Liver (tissue), 9 donors: ENCODE results near the gene CDC45. TPM values are rescaled to one million over a fixed set of nuclear protein-coding genes. Genes with fewer than 3 reads are reported as not detected.

Experiments
- DNase-seq: peaks from one replicate; pipeline ENCODE4 v3.0.0-alpha.2; 2017; ENCODE audit warnings: low spot score
- H3K27ac ChIP-seq, 2 donors: one replicate each; pipeline ENCODE4 v1.7.0; 2013; ENCODE audit warnings: inconsistent platforms in 2 of 2, low read length in 2 of 2, control low read depth in 1 of 2, low read depth in 1 of 2, mild to moderate bottlenecking in 1 of 2
- H3K27me3 ChIP-seq, 4 donors: one replicate each; pipeline versions ENCODE4 v1.6.1 to v1.7.0; 2013; ENCODE audit warnings: low read length in 3 of 4, inconsistent platforms in 1 of 4, mild to moderate bottlenecking in 1 of 4, moderate library complexity in 1 of 4; ENCODE audit not compliant: control insufficient read depth in 4 of 4, insufficient read depth in 4 of 4
- H3K36me3 ChIP-seq, 4 donors: one replicate each; pipeline versions ENCODE4 v1.6.1 to v1.7.0; 2013; ENCODE audit warnings: low read length in 3 of 4, mild to moderate bottlenecking in 3 of 4, low read depth in 1 of 4, moderate library complexity in 1 of 4; ENCODE audit not compliant: control insufficient read depth in 4 of 4, insufficient read depth in 3 of 4
- H3K4me1 ChIP-seq, 4 donors: one replicate each; pipeline versions ENCODE4 v1.6.1 to v1.7.0; 2013; ENCODE audit warnings: low read length in 3 of 4, mild to moderate bottlenecking in 3 of 4, moderate library complexity in 1 of 4; ENCODE audit not compliant: control insufficient read depth in 4 of 4, insufficient read depth in 4 of 4
- H3K4me3 ChIP-seq, 3 donors: one replicate each; pipeline versions ENCODE4 v1.6.1 to v1.7.0; 2013; ENCODE audit warnings: low read length in 3 of 3, control low read depth in 1 of 3, low read depth in 1 of 3, mild to moderate bottlenecking in 1 of 3
- H3K9ac ChIP-seq, 2 donors: one replicate each; pipeline ENCODE4 v1.7.0; 2013; ENCODE audit warnings: low read length in 2 of 2, mild to moderate bottlenecking in 2 of 2, moderate library complexity in 2 of 2, control low read depth in 1 of 2, low read depth in 1 of 2
- H3K9me3 ChIP-seq, 4 donors: one replicate each; pipeline versions ENCODE4 v1.6.1 to v1.7.0; 2013; ENCODE audit warnings: low read length in 3 of 4; ENCODE audit not compliant: control insufficient read depth in 4 of 4
- EGR1 ChIP-seq, 2 donors: IDR thresholded peaks; 2 replicates each; pipeline ENCODE4 v1.6.1; 2016 to 2018; ENCODE audit warnings: antibody characterized with exemption in 2 of 2, low read depth in 2 of 2
- FOXA1 ChIP-seq: IDR thresholded peaks from 2 replicates; pipeline ENCODE4 v1.6.1; 2016; ENCODE audit warnings: antibody characterized with exemption
- FOXA2 ChIP-seq: IDR thresholded peaks from 2 replicates; pipeline ENCODE4 v1.6.1; 2016; ENCODE audit warnings: antibody characterized with exemption
- GABPA ChIP-seq, 2 donors: IDR thresholded peaks in 1 of 2; conservative IDR thresholded peaks in 1 of 2; 2 replicates each; pipeline ENCODE4 v1.6.1; 2016; ENCODE audit warnings: antibody characterized with exemption in 2 of 2, mild to moderate bottlenecking in 1 of 2, moderate library complexity in 1 of 2
- HNF4A ChIP-seq, 2 donors: conservative IDR thresholded peaks; 2 replicates each; pipeline ENCODE4 v1.6.1; 2016; ENCODE audit warnings: antibody characterized with exemption in 2 of 2, mild to moderate bottlenecking in 2 of 2
- JUND ChIP-seq, 2 donors: IDR thresholded peaks; 2 replicates each; pipeline ENCODE4 v1.6.1; 2016; ENCODE audit warnings: antibody characterized with exemption in 2 of 2
- NR2F2 ChIP-seq: IDR thresholded peaks from 2 replicates; pipeline ENCODE4 v1.6.1; 2016; ENCODE audit warnings: antibody characterized with exemption
- RAD21 ChIP-seq, 2 donors: IDR thresholded peaks; 2 replicates each; pipeline ENCODE4 v1.6.1; 2016; ENCODE audit warnings: antibody characterized with exemption in 2 of 2, mild to moderate bottlenecking in 2 of 2
- RXRA ChIP-seq, 2 donors: IDR thresholded peaks; 2 replicates each; pipeline ENCODE4 v1.6.1; 2017 to 2018; ENCODE audit warnings: antibody characterized with exemption in 2 of 2, mild to moderate bottlenecking in 1 of 2
- SP1 ChIP-seq: IDR thresholded peaks from 2 replicates; pipeline ENCODE4 v1.6.1; 2018; ENCODE audit warnings: antibody characterized with exemption, mild to moderate bottlenecking
- TAF1 ChIP-seq: conservative IDR thresholded peaks from 2 replicates; pipeline ENCODE4 v1.6.1; 2016; ENCODE audit warnings: antibody characterized with exemption, mild to moderate bottlenecking
- YY1 ChIP-seq: IDR thresholded peaks from 2 replicates; pipeline ENCODE4 v1.6.1; 2016; ENCODE audit warnings: antibody characterized with exemption, mild to moderate bottlenecking
- WGBS: extraction: QIAGEN DNeasy Blood & Tissue Kit; methylation state at CpG from one replicate; pipeline ENCODE4 v1.1.7; 2013; 5-methylcytosine and 5-hydroxymethylcytosine counted together
- polyA plus RNA-seq, 2 donors: library from polyadenylated mRNA; stranded (reverse) in 1 of 2; unstranded in 1 of 2; fragments of 200-250 nt in 1 of 2; fragments of >200 nt in 1 of 2; fragmentation: Nextera tagmentation in 1 of 2; extraction: Ambion mirVana in 1 of 2; gene quantifications; one replicate each; pipeline versions ENCODE4 v1.2.1 to v1.2.3, GENCODE V29; 2013 to 2015
- total RNA-seq, 2 donors: library from RNA; depleted of rRNA; stranded (reverse); fragments of >200 nt; gene quantifications; one replicate each; pipeline ENCODE4 v1.2.3, GENCODE V29; 2014
- TF ChIP-seq, protein P1 (sequence below): IDR thresholded peaks from 2 replicates; pipeline ENCODE4 v1.6.1; 2016; ENCODE audit warnings: antibody characterized with exemption
- TF ChIP-seq, protein P2 (sequence below): IDR thresholded peaks from 2 replicates; pipeline ENCODE4 v1.6.1; 2016; ENCODE audit warnings: antibody characterized with exemption, mild to moderate bottlenecking
- TF ChIP-seq, protein P3 (sequence below): IDR thresholded peaks from 2 replicates; pipeline ENCODE4 v1.6.1; 2016; ENCODE audit warnings: antibody characterized with exemption
- TF ChIP-seq, protein P4 (sequence below): fragments of 150-350 bp; IDR thresholded peaks from 2 replicates; pipeline ENCODE4 v1.5.1; 2017; ENCODE audit warnings: improper control_type of control experiment, low read depth, low read length; ENCODE audit not compliant: missing input control
- TF ChIP-seq, protein P5 (sequence below): IDR thresholded peaks from 2 replicates; pipeline ENCODE4 v1.6.1; 2016; ENCODE audit warnings: antibody characterized with exemption
- donor health status: healthy.
- donor health status: healthy.
- donor health status: healthy.
- donor health status: healthy.
- donor health status: healthy.

CDC45 gene
- total and polyA plus RNA-seq, 4 donors = 0.33 to 15.5 (median 0.94) TPM

DNA sequence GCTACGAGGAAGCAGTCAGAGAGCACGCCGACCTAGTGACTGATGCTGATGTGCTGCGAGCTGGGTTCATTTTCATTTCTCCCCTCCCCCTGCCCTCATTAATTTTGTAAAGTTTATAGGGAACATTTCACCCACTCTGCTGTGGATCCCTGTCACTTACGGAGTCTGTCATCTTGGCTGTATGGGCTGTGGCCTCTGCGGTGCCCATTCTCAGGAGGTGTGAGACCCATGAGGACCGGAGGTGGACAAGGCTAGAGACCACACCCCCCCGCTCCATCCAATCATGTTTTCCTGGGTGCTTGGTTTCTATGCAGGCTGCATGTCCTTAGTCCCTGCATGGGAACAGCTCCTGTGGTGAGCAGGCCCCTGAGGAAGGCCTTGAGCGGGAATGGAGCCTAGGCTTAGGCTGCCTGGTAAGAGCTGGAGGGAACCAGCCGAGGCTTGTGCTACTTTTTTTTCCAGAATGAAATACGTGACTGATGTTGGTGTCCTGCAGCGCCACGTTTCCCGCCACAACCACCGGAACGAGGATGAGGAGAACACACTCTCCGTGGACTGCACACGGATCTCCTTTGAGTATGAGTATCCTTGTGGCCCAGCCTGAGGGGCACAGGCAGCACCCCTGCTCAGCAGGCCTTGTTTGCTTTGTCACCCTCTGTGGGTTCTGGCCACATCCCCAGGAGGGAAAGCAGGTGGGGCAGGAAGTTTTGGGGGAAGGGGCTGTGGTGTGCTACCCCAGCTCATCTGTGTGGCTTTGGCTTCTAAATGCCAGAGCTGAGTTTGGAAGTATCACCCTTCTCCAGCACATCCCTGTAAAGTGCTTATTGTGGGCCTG is 25.4 kb downstream of the CDC45 start:
- TF ChIP-seq EGR1 (IDR thresholded peaks at IDR 0.05; ENCODE audit: low read depth in 2 of 2) (no peak), TAF1 (no peak), JUND (IDR thresholded peaks at IDR 0.05) (no peak), SP1 (no peak), NR2F2 (no peak), RAD21 (IDR thresholded peaks at IDR 0.05) (no peak), FOXA2 (no peak)
- TF ChIP-seq, protein P1, sequence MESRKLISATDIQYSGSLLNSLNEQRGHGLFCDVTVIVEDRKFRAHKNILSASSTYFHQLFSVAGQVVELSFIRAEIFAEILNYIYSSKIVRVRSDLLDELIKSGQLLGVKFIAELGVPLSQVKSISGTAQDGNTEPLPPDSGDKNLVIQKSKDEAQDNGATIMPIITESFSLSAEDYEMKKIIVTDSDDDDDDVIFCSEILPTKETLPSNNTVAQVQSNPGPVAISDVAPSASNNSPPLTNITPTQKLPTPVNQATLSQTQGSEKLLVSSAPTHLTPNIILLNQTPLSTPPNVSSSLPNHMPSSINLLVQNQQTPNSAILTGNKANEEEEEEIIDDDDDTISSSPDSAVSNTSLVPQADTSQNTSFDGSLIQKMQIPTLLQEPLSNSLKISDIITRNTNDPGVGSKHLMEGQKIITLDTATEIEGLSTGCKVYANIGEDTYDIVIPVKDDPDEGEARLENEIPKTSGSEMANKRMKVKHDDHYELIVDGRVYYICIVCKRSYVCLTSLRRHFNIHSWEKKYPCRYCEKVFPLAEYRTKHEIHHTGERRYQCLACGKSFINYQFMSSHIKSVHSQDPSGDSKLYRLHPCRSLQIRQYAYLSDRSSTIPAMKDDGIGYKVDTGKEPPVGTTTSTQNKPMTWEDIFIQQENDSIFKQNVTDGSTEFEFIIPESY = no peak
- TF ChIP-seq, protein P2, sequence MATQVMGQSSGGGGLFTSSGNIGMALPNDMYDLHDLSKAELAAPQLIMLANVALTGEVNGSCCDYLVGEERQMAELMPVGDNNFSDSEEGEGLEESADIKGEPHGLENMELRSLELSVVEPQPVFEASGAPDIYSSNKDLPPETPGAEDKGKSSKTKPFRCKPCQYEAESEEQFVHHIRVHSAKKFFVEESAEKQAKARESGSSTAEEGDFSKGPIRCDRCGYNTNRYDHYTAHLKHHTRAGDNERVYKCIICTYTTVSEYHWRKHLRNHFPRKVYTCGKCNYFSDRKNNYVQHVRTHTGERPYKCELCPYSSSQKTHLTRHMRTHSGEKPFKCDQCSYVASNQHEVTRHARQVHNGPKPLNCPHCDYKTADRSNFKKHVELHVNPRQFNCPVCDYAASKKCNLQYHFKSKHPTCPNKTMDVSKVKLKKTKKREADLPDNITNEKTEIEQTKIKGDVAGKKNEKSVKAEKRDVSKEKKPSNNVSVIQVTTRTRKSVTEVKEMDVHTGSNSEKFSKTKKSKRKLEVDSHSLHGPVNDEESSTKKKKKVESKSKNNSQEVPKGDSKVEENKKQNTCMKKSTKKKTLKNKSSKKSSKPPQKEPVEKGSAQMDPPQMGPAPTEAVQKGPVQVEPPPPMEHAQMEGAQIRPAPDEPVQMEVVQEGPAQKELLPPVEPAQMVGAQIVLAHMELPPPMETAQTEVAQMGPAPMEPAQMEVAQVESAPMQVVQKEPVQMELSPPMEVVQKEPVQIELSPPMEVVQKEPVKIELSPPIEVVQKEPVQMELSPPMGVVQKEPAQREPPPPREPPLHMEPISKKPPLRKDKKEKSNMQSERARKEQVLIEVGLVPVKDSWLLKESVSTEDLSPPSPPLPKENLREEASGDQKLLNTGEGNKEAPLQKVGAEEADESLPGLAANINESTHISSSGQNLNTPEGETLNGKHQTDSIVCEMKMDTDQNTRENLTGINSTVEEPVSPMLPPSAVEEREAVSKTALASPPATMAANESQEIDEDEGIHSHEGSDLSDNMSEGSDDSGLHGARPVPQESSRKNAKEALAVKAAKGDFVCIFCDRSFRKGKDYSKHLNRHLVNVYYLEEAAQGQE = no peak
- TF ChIP-seq, protein P3, sequence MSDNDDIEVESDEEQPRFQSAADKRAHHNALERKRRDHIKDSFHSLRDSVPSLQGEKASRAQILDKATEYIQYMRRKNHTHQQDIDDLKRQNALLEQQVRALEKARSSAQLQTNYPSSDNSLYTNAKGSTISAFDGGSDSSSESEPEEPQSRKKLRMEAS = no peak
- TF ChIP-seq, protein P4, sequence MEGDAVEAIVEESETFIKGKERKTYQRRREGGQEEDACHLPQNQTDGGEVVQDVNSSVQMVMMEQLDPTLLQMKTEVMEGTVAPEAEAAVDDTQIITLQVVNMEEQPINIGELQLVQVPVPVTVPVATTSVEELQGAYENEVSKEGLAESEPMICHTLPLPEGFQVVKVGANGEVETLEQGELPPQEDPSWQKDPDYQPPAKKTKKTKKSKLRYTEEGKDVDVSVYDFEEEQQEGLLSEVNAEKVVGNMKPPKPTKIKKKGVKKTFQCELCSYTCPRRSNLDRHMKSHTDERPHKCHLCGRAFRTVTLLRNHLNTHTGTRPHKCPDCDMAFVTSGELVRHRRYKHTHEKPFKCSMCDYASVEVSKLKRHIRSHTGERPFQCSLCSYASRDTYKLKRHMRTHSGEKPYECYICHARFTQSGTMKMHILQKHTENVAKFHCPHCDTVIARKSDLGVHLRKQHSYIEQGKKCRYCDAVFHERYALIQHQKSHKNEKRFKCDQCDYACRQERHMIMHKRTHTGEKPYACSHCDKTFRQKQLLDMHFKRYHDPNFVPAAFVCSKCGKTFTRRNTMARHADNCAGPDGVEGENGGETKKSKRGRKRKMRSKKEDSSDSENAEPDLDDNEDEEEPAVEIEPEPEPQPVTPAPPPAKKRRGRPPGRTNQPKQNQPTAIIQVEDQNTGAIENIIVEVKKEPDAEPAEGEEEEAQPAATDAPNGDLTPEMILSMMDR = no peak
- no peaks in the 10 kb centered on the region for H3K9me3 ChIP-seq
- DNase-seq = no peak
- H3K27ac ChIP-seq = no peak overlapping the region
- H3K36me3 ChIP-seq = no peaks in the 10 kb centered on the region
- H3K4me1 ChIP-seq = no peaks in the 10 kb centered on the region
- WGBS = 89% methylated on average over 18 of the region's 18 CpGs
- H3K27me3 ChIP-seq = no peaks in the 10 kb centered on the region
- no peak overlapping the region for H3K4me3 ChIP-seq
- H3K9ac ChIP-seq = no peak overlapping the region

DNA sequence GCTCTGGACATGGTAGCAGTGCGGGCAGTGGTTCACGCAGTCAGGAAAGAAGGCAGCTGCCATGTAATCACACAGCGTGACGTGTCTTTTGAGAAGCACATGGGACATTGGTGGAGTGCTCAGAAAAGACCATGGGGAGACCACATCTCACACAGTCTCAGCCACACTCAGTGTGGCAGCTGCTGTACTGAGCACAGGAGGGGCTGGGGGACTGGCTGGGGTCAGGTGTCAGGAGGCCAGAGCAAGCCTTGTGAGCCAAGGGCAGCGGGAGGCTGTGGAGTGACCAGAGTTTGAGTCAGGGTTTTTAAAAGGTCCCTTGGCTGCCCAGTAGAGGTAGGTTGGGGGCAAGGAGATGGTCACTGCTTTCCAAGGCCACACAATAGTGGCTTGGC is 26.0 kb downstream of the CDC45 start:
- no peak overlapping the region for H3K4me3 ChIP-seq
- H3K4me1 ChIP-seq = no peaks in the 10 kb centered on the region
- H3K36me3 ChIP-seq = no peaks in the 10 kb centered on the region
- WGBS = 97% methylated on average over 5 of the region's 5 CpGs
- H3K9ac ChIP-seq = no peak overlapping the region
- no peak overlapping the region for H3K27ac ChIP-seq
- no peaks in the 10 kb centered on the region for H3K27me3 ChIP-seq
- no peak for DNase-seq
- H3K9me3 ChIP-seq = no peaks in the 10 kb centered on the region
- TF ChIP-seq SP1 (no peak), RAD21 (IDR thresholded peaks at IDR 0.05) (no peak), YY1 (no peak), JUND (IDR thresholded peaks at IDR 0.05) (no peak), FOXA1 (no peak), GABPA (IDR thresholded peaks at IDR 0.05 in 1 of 2, conservative IDR thresholded peaks at IDR 0.05 in 1 of 2) (no peak), TAF1 (no peak), HNF4A (conservative IDR thresholded peaks at IDR 0.05) (no peak), RXRA (IDR thresholded peaks at IDR 0.05) (no peak), FOXA2 (no peak), NR2F2 (no peak), EGR1 (IDR thresholded peaks at IDR 0.05; ENCODE audit: low read depth in 2 of 2) (no peak)
- TF ChIP-seq, protein P2 = no peak
- TF ChIP-seq, protein P5, sequence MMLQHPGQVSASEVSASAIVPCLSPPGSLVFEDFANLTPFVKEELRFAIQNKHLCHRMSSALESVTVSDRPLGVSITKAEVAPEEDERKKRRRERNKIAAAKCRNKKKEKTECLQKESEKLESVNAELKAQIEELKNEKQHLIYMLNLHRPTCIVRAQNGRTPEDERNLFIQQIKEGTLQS = no peak
- TF ChIP-seq, protein P4 = no peak
